GM12801 (cell line): ENCODE measurements around the gene PMF1.

Source experiments
- TF ChIP-seq, protein P1 (sequence below): IDR thresholded peaks from one replicate; pipeline ENCODE4 v1.5.1; 2011; ENCODE audit warnings: control low read depth; ENCODE audit not compliant: insufficient read length; ENCODE audit errors: extremely low read depth

The PMF1 gene

GRCh38 chr1:156212833-156213643 is at the start of gene PMF1:
TSS of gene PMF1 (plus strand) at chr1:156213007. CDS start at chr1:156213016, 9 bp downstream.
- TF ChIP-seq, protein P1, sequence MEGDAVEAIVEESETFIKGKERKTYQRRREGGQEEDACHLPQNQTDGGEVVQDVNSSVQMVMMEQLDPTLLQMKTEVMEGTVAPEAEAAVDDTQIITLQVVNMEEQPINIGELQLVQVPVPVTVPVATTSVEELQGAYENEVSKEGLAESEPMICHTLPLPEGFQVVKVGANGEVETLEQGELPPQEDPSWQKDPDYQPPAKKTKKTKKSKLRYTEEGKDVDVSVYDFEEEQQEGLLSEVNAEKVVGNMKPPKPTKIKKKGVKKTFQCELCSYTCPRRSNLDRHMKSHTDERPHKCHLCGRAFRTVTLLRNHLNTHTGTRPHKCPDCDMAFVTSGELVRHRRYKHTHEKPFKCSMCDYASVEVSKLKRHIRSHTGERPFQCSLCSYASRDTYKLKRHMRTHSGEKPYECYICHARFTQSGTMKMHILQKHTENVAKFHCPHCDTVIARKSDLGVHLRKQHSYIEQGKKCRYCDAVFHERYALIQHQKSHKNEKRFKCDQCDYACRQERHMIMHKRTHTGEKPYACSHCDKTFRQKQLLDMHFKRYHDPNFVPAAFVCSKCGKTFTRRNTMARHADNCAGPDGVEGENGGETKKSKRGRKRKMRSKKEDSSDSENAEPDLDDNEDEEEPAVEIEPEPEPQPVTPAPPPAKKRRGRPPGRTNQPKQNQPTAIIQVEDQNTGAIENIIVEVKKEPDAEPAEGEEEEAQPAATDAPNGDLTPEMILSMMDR: no peak

- TF ChIP-seq, protein P1: no peak
These were observed 49.1 kb upstream of the PMF1 start for GRCh38 chr1:156163712-156164111.

DNA sequence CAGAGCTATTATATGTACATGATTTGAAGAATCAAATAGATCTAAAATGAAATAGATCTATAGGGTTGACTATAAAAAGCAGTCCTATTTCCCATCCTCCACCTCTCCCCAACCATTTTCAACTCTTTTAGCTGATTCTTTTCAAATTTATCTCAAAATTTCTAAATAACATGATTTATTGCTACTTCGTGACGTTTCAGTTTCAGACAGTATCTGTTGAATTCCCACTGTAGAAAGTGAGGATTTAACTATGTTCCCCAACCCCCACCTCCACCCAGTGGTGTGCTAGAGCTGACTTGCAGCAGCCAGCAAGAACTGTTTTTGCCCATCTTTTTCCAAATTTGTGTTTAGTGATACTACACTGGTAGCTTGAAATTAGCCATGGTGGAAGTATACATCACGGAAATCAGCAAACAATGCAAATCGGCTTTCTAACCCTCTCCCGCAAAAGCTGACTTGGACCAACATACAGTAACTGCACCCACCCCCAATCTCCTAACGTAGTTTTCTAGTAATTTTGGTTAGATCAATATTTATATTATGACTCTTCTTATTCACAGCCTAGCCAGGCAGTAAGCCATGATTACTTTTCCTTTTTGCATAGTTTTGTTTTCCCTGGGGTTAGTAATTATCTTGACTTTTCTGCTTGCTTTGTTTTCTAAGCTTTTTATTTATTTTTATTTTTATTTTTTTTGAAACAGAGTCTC is 48.5 kb upstream of the PMF1 start:
- TF ChIP-seq, protein P1: no peak

DNA sequence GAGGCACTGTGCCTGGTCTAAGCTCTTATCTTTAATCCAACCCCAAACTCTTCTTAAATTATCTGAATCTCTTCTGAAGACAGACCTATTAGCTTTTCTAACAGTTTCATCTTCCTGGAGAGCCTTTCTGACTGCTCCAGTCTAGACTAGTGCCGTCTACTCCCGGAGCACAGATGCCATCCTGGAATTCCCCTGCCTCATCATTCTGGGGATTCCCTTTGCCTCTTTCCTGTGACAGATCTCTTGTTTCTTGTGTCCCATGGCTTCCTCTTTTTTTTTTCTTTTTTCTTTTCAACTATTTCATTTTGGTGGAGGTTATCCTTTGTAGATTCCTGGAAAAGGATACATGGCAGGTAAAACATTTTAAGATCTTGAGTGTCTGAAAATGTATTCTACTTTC is 47.7 kb upstream of the PMF1 start:
- TF ChIP-seq, protein P1: no peak

DNA sequence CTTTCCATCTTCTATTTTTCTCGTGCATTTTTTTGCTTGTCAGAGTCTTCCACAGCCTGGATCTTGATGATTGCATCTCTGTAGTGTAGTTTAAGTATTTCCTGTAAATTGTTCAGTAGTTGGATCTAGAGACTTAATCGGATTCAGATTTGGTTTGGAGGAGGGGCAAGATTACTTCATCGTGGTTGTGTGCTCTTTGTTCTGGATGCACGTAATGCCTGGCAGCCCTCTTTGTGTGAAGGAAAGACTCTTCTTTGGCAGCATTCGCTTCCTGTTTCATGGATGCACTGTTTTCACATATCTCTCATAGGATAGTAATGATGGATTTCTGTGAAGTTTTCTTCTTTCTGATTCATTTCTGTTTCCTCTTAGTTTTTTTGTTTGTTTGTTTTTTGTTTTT is 45.3 kb upstream of the PMF1 start:
- TF ChIP-seq, protein P1: no peak

DNA sequence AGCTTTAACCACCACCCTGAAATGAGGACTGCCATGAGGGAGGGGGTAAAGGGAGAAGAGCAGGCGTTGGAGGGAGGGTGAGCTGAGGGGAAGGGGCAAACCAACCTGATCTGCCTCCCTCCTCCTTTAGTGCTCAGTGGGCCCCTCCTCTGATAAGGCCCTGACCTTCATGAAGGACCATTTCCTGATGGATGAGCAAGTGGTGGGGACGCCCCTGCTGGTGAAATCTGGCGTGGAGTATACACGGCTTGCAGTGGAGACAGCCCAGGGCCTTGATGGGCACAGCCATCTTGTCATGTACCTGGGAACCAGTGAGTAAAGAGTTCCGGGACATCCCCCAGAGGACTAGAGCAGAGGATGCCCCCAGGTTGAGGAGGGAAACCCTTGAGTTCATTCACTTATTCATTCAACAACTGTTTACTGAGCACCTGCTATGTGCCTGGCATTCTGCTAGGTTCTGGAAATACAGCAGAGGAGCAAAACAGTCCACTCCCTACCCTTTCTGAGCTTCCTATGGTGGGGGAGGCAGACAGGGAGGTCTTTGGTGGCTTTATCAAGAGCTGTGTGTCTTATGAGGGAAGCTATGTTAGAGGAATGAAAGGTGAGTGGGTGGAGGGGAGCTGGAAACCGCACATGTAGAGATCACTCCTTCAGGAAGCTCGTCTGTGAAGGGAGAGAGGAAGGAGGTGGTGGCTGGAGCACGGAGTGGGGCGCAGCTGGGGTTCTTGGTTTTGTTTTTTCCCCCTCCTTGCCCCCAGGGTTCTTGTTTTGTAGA is 39.9 kb upstream of the PMF1 start:
- TF ChIP-seq, protein P1: no peak

GRCh38 chr1:156176610-156177210 is 36.1 kb upstream of the PMF1 start:
- TF ChIP-seq, protein P1: no peak
